H9 (cell line): ENCODE measurements around the gene RASSF7. TPM values are rescaled to one million over a fixed set of nuclear protein-coding genes. Genes with fewer than 3 reads are reported as not detected.

Experiments used
- DNase-seq: peaks from one replicate; pipeline ENCODE4 v3.0.0-alpha.2; 2017
- H2AFZ ChIP-seq: one replicate; pipeline ENCODE4 v1.6.1; 2013; ENCODE audit warnings: mild to moderate bottlenecking, low read length, control low read depth, moderate library complexity
- H2AK5ac ChIP-seq: 2 replicates; pipeline ENCODE4 v1.6.1; 2013; ENCODE audit warnings: low read length, control low read depth, mixed read lengths; ENCODE audit not compliant: insufficient read length
- H2BK120ac ChIP-seq: one replicate; pipeline ENCODE4 v1.6.1; 2013; ENCODE audit warnings: low read depth, mild to moderate bottlenecking, low read length, control low read depth, inconsistent platforms; ENCODE audit not compliant: poor library complexity, severe bottlenecking
- H2BK12ac ChIP-seq: 2 replicates; pipeline ENCODE4 v1.6.1; 2013; ENCODE audit warnings: low read length, control low read depth, mixed read lengths, low read depth; ENCODE audit not compliant: insufficient read length
- H2BK15ac ChIP-seq: 2 replicates; pipeline ENCODE4 v1.6.1; 2013; ENCODE audit warnings: low read depth, low read length, control low read depth
- H2BK20ac ChIP-seq: one replicate; pipeline ENCODE4 v1.6.1; 2013; ENCODE audit warnings: low read depth, mild to moderate bottlenecking, low read length, control low read depth, inconsistent platforms; ENCODE audit not compliant: poor library complexity, severe bottlenecking
- H2BK5ac ChIP-seq: 2 replicates; pipeline ENCODE4 v1.6.1; 2013; ENCODE audit warnings: low read length, control low read depth, mixed read lengths; ENCODE audit not compliant: insufficient read length
- H3K14ac ChIP-seq: 2 replicates; pipeline ENCODE4 v1.6.1; 2013; ENCODE audit warnings: low read length, control low read depth; ENCODE audit not compliant: insufficient read depth
- H3K18ac ChIP-seq: 2 replicates; pipeline ENCODE4 v1.6.1; 2013; ENCODE audit warnings: low read depth, mild to moderate bottlenecking, mixed read lengths, low read length, control low read depth; ENCODE audit not compliant: insufficient read length
- H3K23ac ChIP-seq: 2 replicates; pipeline ENCODE4 v1.6.1; 2013; ENCODE audit warnings: low read length, control low read depth, mixed read lengths, low read depth; ENCODE audit not compliant: insufficient read length
- H3K23me2 ChIP-seq: 2 replicates; pipeline ENCODE4 v1.6.1; 2013; ENCODE audit warnings: low read depth, mild to moderate bottlenecking, mixed read lengths, low read length, control low read depth; ENCODE audit not compliant: insufficient read length, poor library complexity, severe bottlenecking
- H3K27ac ChIP-seq: 2 replicates; pipeline ENCODE4 v1.5.1; 2013; ENCODE audit warnings: low read length, control low read depth, mixed read lengths, low read depth; ENCODE audit not compliant: insufficient read length
- H3K27me3 ChIP-seq: 2 replicates; pipeline ENCODE4 v1.6.1; 2013; ENCODE audit warnings: low read length, control low read depth, inconsistent platforms; ENCODE audit not compliant: insufficient read depth
- H3K4ac ChIP-seq: 2 replicates; pipeline ENCODE4 v1.6.1; 2013; ENCODE audit warnings: low read depth, mild to moderate bottlenecking, control low read depth, inconsistent platforms, low read length, moderate library complexity
- H3K4me1 ChIP-seq: 2 replicates; pipeline ENCODE4 v1.6.1; 2013; ENCODE audit warnings: low read length, control low read depth, inconsistent platforms; ENCODE audit not compliant: insufficient read depth
- H3K4me2 ChIP-seq: 2 replicates; pipeline ENCODE4 v1.6.1; 2013; ENCODE audit warnings: low read length, control low read depth, mixed read lengths; ENCODE audit not compliant: insufficient read length, insufficient read depth
- H3K56ac ChIP-seq: 2 replicates; pipeline ENCODE4 v1.6.1; 2013; ENCODE audit warnings: low read depth, mild to moderate bottlenecking, mixed read lengths, low read length, control low read depth; ENCODE audit not compliant: insufficient read length
- H3K79me1 ChIP-seq: 2 replicates; pipeline ENCODE4 v1.6.1; 2013; ENCODE audit warnings: low read depth, mild to moderate bottlenecking, moderate library complexity, low read length, control low read depth, inconsistent platforms; ENCODE audit not compliant: insufficient read depth, poor library complexity, severe bottlenecking
- H3K79me2 ChIP-seq: 2 replicates; pipeline ENCODE4 v1.6.1; 2013; ENCODE audit warnings: low read length, control low read depth, inconsistent platforms; ENCODE audit not compliant: insufficient read depth
- H3K9ac ChIP-seq: 2 replicates; pipeline ENCODE4 v1.6.1; 2013; ENCODE audit warnings: low read length, control low read depth, mixed read lengths; ENCODE audit not compliant: insufficient read length; ENCODE audit errors: extremely low read depth
- H3K9me3 ChIP-seq: one replicate; pipeline ENCODE4 v1.6.1; 2013; ENCODE audit warnings: low read depth, low read length, inconsistent platforms; ENCODE audit not compliant: control insufficient read depth
- H3T11ph ChIP-seq: one replicate; pipeline ENCODE4 v1.6.1; 2013; ENCODE audit warnings: mild to moderate bottlenecking, low read length, control low read depth, inconsistent platforms
- H4K20me1 ChIP-seq: one replicate; pipeline ENCODE4 v1.6.1; 2013; ENCODE audit not compliant: control insufficient read depth, insufficient read length, insufficient read depth
- H4K5ac ChIP-seq: 2 replicates; pipeline ENCODE4 v1.6.1; 2013; ENCODE audit warnings: low read depth, mild to moderate bottlenecking, mixed read lengths, low read length, control low read depth; ENCODE audit not compliant: insufficient read length
- H4K8ac ChIP-seq: replicated peaks from 2 replicates; pipeline ENCODE4 v1.6.1; 2013; ENCODE audit warnings: low read length, control low read depth, mixed read lengths, low read depth; ENCODE audit not compliant: insufficient read length
- H4K91ac ChIP-seq: 2 replicates; pipeline ENCODE4 v1.6.1; 2013; ENCODE audit warnings: low read depth, mild to moderate bottlenecking, moderate library complexity, mixed read lengths, low read length, control low read depth; ENCODE audit not compliant: insufficient read length
- H3K27ac Mint-ChIP-seq, 3 experiments: 2 replicates in 2 of 3; 3 replicates in 1 of 3; pipeline ENCODE4 v1.8.0; 2020 to 2021; ENCODE audit warnings: mixed read lengths in 3 of 3, mild to moderate bottlenecking in 1 of 3, moderate library complexity in 1 of 3
- H3K27me3 Mint-ChIP-seq: 2 replicates; pipeline ENCODE4 v1.8.0; 2021; ENCODE audit warnings: low read depth, mild to moderate bottlenecking, moderate library complexity, mixed read lengths
- H3K36me3 Mint-ChIP-seq, 3 experiments: 2 replicates in 2 of 3; 3 replicates in 1 of 3; pipeline ENCODE4 v1.8.0; 2020 to 2021; ENCODE audit warnings: low read depth in 3 of 3, mixed read lengths in 3 of 3; ENCODE audit not compliant: insufficient read depth in 1 of 3
- H3K4me1 Mint-ChIP-seq, 2 experiments: 2 replicates each; pipeline ENCODE4 v1.8.0; 2020; ENCODE audit warnings: mixed read lengths in 2 of 2
- H3K4me3 Mint-ChIP-seq, 2 experiments: 2 replicates in 1 of 2; 3 replicates in 1 of 2; pipeline ENCODE4 v1.8.0; 2020 to 2021; ENCODE audit warnings: mild to moderate bottlenecking in 2 of 2, mixed read lengths in 2 of 2, moderate library complexity in 1 of 2
- H3K9me3 Mint-ChIP-seq, 2 experiments: 2 replicates in 1 of 2; 3 replicates in 1 of 2; pipeline ENCODE4 v1.8.0; 2020; ENCODE audit warnings: mild to moderate bottlenecking in 2 of 2, mixed read lengths in 2 of 2, moderate library complexity in 1 of 2
- CTCF ChIP-seq: fragments of 200-600 bp; sonication (generic); conservative IDR thresholded peaks from 3 replicates; pipeline ENCODE4 v1.8.0; 2021; ENCODE audit warnings: antibody characterized with exemption, mild to moderate bottlenecking
- WGBS: extraction: QIAGEN DNeasy Blood & Tissue Kit; methylation state at CpG from one replicate; pipeline ENCODE4 v1.1.7; 2013; ENCODE audit warnings: missing lambda C conversion rate, low lambda C conversion rate, mixed read lengths; ENCODE audit not compliant: insufficient read length; ENCODE audit errors: extremely low coverage; 5-methylcytosine and 5-hydroxymethylcytosine counted together
- total RNA-seq: library from RNA; stranded (reverse); gene quantifications from 2 replicates; pipeline ENCODE4 v1.2.1, GENCODE V29; 2021

The RASSF7 gene
- total RNA-seq, 1 experiment from 2014 or later, result 26.3 TPM

DNA sequence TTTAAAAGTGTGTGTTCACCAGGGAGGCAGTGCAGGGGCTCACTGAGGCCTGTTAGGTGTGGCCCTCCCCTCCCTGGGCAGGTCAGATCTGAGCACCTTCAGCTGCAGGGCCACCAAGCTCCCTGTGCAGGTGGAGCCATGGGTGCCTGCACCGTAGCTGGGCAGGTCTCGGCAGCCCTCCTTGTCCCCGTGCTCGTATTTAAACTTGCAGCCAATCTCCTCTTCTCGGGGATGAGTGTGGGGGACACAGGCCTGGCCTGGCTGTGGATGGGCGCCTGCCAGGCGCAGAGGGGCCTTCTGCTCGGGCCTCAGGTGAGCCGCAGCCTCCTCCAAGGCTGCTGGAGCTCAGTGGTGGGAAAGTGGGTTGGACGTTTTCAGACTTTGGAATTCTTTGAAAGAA is 34.6 kb downstream of the RASSF7 start:
- Histone ChIP-seq H3K18ac (no peak overlapping the region), H3K27ac (no peak overlapping the region), H3K4me1 (no peaks in the 10 kb centered on the region), H2BK12ac (no peak overlapping the region), H4K8ac (no peak overlapping the region), H3K23me2 (no peaks in the 10 kb centered on the region), H3K79me2 (no peaks in the 10 kb centered on the region), H2BK120ac (no peak overlapping the region), H3K14ac (no peak overlapping the region), H3K4me2 (no peak overlapping the region), H2AK5ac (no peak overlapping the region), H3K23ac (no peak overlapping the region), H4K5ac (no peak overlapping the region), H2BK5ac (no peak overlapping the region), H3T11ph (no peak overlapping the region), H3K79me1 (no peaks in the 10 kb centered on the region), H3K56ac (no peak overlapping the region), H4K91ac (no peak overlapping the region), H3K9me3 (no peaks in the 10 kb centered on the region), H2AFZ (no peak overlapping the region), H2BK20ac (no peak overlapping the region), H4K20me1 (no peaks in the 10 kb centered on the region), H2BK15ac (no peak overlapping the region), H3K27me3 (no peaks in the 10 kb centered on the region), H3K9ac (no peak overlapping the region), H3K4ac (no peak overlapping the region)
- no CpG with 5 or more reads among the region's 10 CpGs for WGBS
- H3K27ac Mint-ChIP-seq, result no peak overlapping the region
- DNase-seq, result no peak
- TF ChIP-seq CTCF, result no peak
- 0 out of 2 replicates have a peak, but pooled peaks cover 2% of the 10 kb centered on the region for H3K27me3 Mint-ChIP-seq
- no peak overlapping the region for H3K4me3 Mint-ChIP-seq
- H3K4me1 Mint-ChIP-seq, result no peaks in the 10 kb centered on the region
- no peaks in the 10 kb centered on the region; a peak in 1 of 5 replicates for H3K9me3 Mint-ChIP-seq
- H3K36me3 Mint-ChIP-seq, result peaks cover 53 to 85% (median 84%) of the 10 kb centered on the region in 3 experiments
